Ramos (cell line): ENCODE measurements around the gene AMZ1.

Source experiments
- in situ Hi-C: fragments of 300-500 bp; cut with MboI; formaldehyde crosslinking; loops from one replicate; pipeline ENCODE4 v1.14.3; 2022; ENCODE audit warnings: low sequenced_read_pairs; ENCODE audit not compliant: unreplicated experiment

AMZ1 gene, protein sequence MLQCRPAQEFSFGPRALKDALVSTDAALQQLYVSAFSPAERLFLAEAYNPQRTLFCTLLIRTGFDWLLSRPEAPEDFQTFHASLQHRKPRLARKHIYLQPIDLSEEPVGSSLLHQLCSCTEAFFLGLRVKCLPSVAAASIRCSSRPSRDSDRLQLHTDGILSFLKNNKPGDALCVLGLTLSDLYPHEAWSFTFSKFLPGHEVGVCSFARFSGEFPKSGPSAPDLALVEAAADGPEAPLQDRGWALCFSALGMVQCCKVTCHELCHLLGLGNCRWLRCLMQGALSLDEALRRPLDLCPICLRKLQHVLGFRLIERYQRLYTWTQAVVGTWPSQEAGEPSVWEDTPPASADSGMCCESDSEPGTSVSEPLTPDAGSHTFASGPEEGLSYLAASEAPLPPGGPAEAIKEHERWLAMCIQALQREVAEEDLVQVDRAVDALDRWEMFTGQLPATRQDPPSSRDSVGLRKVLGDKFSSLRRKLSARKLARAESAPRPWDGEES

DNA sequence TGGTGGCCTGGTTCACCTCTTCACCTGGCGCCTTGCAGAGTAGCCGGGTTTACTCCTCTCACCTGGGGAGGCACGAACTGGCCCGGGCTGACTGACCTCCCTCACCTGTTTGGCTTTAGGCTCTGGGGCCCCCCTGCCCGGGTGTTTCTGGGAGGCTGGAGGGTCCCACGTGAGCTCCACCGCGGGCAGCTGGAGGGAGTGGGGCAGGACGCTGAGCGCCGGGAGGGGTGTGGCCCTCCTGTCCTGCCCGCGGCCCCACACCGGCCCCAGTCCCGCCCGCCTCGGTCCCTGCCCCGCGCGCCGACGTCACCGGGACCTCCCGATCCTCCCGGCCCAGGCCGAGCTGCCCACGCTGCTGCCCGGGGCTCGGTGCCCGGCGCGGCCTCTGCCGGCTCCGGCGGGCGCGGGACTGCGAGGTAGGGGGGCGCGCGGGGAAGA lies at the start of gene AMZ1:
TSS of gene AMZ1 (plus strand) at position 322 of the 438 bp plus-strand sequence. CDS start 12,250 bp downstream, outside the sequence.
- in situ Hi-C loops, result loop anchor here (10.0 kb wide), 1 partner anchor 233 kb away; no protein-coding TSS in a partner anchor

DNA sequence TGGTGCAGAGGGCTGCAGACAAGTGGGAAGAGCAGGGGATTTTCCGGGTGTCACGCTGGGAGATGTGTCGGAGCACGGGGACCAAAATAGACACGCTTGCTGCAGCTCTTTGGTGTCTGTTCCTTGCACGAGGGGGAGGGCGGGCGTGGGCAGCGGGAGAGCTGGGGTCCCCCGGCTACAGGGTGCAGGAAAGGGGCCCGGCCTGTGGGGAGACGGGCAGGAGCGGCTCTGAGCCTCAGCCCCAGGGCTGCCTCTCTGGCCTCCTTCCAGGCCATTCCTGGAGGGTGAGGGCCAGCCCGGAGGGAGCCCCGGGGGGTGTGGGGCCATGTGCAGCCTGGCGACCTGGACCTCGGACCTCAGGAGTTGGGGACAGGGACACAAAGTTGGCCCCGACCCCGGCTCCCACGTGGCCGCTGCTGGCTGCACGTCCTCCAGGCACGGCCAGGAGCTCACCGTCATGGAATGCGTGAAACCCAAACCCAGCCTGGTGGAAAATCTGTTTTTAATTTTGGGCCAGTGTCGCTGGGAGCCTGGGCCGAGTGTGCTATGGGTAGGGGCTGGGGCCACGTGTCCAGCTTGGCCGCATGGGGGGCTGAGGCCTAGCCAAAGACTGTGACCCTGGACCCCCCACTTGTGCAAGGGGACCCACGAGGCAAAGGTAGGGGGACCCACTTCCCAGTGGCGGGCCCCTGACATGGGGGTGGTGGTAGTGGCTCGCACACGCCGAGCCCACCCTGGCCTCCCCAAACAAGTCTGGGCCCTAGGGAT lies 49.6 kb upstream of the AMZ1 start:
- in situ Hi-C loops, result no loop called here

DNA sequence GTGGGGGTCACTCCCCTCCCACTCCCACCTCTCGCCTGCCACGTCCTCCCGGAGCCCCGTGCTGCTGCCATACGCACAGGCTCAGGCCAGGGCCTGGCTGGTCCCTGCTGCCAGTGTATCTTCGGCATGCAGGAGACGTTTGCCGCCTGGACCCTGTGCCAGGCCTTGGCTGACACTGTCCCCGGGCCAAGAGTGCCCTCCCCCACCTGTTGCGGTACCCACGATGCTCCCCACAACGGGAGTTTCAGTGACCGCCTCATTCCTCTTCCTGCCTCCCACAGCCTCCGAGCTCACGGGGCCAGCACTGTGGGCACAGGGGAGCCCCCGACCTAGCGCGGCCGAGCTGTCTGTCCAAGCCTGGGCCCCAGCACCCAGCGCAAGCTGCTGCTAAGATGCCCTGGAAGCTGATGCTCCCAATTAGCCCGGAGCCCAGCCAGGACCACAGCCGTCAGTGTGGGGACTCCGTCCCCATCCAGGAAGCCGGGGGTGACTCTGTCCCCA lies 48.8 kb upstream of the AMZ1 start:
- in situ Hi-C loops, result no loop called here

DNA sequence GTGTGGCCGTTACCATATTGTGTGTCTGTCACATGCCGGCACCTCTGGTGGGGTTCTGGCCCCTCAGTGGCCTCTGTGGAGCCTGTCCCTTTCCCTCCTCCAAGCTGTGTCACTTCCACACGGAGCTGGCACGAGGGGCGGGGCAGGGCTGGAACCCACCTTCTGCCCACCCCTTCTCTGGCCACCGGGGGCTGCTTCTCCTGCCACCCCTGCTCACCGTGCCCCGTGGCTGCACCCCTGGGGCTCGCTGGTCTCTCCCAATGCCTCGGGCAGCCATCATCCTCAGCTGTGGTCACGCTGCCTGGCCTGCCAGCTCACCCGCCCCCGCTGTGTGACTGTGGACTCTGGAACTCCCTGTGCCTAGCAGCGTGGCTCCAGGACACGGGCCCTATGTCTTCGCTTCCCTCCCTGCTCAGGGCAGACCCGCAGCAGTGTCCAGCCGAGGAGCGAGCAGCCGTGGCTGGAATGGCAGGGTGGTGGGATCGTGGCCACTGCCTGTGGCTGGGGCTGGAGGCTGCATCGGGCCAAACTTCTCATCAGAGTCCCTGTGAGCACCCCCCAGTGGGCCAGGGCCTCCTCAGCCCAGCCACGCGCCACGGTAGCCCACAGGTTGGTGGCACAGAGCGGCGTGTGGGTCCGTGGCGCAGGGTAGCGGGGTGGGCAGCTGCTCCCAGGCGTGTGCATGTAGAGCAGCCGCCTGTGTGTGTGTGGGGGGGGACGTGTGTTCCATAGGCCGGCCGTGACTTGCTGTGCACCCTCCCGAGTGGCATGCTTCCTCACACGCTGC lies 48.1 kb upstream of the AMZ1 start:
- in situ Hi-C loops, result no loop called here

DNA sequence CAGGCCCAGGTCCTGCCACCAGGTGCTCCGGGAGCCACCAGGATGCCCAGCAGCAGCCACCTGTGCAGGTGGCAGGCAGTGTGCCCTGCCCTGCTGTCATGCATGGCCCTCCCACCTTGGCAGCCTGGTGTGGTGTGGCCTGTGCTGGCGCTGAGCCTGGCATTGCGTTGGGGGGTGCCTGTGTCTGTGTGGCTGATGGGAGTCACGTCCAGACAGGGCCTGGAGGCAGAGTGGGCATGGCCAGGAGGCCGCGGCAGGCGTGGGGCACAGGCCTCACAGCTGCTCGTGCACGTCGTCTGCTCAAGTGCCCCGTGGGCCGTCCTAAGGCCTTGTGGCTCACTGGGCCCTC lies 47.5 kb upstream of the AMZ1 start:
- in situ Hi-C loops, result no loop called here

DNA sequence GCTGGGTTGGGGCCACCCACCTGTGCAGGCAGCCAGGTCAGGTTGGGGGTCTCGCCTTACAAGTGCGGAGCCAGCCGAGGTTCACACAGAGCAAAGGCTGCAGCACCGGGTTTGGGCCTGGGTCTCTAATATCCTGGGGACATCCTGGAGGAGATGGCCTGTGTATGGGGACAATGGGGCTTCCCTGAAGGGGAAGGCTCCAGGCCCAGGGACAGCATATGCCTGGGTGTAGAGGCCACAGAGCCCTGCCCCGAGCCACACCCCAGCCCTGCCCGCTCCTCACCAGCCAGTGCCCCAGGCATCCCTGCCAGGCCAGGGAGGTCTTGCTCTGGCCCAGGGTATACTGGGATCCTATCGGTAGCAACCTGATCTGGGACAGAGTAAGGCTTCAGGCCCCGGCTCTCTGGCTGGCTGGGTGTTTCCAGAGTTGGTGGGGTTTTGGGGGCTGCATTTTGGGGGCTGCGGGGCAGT lies 47.1 kb upstream of the AMZ1 start:
- in situ Hi-C loops, result no loop called here

DNA sequence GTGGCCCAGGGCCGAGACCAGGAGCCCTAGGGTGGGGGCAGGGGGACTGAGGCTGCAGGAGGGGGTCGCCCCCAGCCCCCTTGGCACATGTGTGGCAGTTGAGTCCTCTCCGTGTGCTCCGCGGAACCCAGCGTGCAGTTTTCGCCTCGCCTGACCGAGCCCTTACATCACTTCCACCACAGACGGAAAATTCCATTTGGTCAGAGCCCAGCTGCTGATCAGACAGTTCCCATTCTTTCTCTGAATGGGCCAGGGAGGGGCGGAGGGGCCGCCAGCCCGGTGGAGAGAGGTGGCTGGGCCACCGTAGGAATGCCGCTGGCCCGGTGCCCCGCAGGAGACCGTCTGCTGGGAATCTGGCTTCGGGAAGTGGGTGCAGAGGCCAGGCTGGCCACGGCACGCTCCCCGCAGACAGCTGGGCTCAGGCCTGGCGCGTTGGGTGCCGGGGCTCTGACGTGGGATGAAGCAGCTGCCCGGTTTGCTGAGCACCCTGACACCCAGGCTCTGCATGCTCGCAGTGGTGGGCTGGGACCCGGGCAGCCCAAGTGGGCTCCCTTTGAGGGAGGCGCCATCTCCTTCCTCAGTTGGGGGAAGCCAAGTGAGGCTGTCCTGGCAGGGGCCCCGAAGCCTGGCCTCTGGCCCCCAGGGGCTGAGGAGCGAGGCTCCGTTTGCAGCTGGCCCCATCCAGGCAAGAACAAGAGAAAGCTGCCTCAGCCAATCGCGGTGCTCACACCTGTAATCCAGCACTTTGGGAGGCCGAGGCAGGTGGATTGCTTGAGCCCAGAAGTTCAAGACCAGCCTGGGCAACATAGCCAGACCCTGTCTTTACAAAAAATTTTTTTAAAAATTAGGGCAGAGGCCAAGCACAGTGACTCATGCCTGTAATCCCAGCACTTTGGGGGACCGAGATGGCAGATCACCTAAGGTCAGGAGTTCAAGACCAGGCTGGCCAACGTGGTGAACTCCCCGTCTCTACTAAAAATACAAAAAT lies 46.3 kb upstream of the AMZ1 start:
- in situ Hi-C loops, result no loop called here

DNA sequence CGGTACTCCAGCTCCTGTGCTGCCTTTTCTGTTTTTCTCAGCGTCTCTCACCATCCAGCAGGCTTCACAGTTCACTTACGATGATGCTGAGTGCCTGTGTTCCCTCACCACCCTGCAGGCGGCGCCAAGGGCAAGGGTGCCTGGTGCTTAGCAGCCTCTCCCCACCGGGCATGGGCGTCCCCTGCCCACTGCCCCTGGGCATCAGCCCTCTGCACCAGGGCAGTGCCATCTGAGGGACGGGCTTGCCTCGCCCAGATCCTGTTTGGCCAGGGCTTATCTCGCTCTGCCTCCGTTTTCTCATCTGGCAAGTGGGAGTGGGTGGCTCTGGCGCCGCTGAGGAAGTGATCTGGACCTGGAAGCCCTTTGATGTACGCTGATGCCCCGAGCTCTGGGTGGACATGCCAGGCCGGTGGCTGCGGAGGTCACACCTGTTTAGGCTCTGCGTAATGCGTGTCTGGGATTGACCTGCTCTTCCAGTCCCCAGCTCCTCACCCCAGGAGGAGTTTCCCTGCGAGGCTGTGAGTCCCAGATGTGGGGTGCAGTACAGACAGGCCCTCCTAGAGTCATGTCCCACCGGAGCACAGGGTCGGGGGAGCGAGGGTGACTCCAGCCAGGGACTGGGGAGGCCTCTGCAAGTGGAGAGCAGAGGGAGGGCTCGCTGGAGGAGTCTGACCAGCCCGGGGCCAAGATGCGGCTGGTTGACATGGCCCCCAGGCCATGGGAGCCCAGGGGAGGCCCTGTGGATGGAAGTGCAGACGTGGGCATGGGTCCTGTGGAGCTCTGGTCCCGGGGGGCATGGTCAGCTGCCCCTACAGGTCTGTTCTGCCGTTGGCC lies 44.4 kb upstream of the AMZ1 start:
- in situ Hi-C loops, result no loop called here

DNA sequence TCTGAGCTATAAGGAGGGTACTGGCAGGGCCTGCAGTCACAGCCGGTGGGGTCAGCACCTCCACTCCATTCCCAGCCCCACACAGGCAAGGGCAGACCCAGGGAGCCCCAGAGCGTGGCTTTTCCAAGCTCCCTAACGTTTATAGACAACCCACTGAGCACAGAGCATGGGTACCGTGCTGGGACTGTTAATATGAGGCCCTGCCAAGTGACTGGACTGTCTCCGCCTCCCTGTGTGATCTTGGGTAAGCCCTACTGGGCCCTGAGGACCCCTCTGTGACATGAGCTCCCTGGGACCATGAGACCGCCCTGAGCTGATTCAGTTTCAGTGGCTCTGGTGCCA lies 43.8 kb upstream of the AMZ1 start:
- in situ Hi-C loops, result no loop called here

DNA sequence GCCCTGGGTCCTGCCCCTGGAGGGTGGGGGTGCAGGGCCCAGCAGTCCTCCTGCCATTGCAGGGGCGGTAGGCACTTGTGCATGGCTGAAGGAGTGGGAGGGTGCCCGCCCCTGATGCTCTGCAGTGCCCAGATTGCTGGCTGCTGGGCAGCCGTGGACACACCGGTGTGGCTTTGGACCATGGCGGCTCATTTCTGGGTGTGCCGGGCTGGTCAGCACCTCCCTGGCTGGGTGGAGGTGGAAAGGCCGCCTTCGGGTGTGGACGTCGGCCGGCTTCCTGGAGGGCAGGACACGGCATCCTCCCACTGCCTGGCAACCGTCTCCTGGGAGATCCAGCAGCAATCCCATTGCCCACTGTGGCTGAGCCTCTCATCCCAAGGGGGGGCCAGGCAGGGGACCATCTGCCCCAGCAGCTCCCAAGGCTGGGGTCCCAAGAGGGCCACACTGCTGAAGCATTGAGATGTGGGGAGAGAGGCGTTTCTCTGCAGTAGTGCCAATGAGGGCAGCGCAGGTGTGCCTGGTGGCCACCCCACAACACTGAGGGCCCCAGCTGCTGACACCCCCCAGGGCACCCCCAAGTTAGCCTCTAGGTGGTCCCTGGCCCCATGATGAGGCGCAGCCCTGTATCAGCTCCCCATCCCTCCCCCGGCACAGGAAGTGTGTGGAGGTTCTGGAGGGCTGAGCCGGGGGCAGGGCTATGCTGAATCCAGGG lies 43.3 kb upstream of the AMZ1 start:
- in situ Hi-C loops, result no loop called here

DNA sequence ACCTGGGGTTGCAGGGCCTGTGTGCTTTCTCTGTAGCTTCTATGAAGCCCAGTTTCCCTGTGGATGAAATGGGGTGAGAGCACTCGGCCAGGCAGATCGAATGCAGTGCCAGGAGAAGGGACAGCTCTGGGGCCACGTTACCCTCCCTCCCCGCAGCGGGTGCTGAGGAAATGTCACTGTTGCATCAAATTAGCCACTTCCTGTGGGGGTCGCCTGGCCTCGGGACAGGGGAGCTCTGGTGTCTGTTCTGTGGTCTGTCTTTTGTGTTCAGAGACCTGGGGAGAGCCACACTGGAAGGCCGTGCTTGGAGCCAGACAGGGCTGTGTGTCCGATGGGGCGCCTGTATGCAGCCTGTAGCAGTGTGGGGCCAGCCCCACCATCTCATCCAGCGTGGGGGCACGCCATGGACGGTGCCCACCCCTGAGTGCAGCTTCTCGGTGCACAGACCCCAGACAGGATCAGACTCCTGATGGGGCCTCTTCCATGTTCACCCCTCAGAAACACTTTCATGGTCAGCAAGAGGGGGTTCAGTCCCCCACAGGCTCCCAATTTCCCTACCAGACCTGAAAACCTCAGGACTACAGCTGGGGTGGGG lies 42.6 kb upstream of the AMZ1 start:
- in situ Hi-C loops, result no loop called here

DNA sequence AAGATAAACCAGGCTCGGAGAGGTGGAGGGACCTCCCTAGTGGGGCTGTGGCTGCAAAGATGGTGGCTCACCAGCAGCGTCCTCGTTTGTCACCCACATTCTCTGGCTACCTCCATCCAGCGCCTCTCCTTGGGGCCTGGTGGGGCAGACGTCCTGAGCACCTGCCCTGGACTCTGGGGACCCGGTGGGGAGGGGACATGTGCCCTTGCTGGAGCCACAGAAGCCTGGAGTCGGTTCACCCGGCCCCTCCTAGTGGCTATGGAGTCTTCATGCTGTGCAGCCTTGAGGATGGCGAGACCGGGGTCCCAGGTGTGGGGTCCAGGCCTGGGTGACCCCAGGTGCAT lies 41.7 kb upstream of the AMZ1 start:
- in situ Hi-C loops, result no loop called here

DNA sequence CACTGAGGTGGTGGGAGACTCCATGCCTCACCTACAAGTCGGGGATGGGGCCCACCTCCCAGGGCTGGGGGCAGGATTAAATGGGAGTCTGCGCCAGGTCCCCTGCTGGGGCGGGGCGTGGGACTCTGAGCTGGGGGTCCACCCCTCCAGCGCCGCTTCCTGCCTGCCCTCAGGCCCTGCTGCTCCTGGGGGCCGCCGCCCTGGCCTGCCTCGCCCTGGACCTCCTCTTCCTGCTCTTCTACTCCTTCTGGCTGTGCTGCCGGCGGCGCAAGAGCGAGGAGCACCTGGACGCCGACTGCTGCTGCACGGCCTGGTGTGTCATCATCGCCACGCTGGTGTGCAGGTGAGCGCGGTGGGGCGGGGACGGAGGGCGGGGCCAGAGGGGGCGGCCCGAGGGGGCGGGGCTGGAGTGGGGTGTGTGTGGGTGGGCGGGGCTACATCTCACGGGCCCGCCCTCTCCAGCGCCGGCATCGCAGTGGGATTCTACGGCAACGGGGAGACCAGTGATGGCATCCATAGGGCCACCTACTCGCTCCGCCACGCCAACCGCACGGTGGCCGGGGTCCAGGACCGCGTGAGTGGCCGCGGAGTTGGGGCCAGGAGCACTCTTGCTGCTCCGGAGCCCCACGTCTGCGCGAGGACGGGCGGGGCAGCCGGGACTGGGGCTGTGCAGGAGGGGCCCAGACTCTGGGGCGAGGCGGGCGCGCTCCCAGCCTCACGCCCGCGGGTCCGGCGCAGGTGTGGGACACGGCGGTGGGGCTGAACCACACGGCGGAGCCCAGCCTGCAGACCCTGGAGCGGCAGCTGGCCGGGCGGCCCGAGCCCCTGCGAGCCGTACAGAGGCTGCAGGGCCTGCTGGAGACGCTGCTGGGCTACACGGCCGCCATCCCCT lies 41.1 kb upstream of the AMZ1 start:
- in situ Hi-C loops, result no loop called here

DNA sequence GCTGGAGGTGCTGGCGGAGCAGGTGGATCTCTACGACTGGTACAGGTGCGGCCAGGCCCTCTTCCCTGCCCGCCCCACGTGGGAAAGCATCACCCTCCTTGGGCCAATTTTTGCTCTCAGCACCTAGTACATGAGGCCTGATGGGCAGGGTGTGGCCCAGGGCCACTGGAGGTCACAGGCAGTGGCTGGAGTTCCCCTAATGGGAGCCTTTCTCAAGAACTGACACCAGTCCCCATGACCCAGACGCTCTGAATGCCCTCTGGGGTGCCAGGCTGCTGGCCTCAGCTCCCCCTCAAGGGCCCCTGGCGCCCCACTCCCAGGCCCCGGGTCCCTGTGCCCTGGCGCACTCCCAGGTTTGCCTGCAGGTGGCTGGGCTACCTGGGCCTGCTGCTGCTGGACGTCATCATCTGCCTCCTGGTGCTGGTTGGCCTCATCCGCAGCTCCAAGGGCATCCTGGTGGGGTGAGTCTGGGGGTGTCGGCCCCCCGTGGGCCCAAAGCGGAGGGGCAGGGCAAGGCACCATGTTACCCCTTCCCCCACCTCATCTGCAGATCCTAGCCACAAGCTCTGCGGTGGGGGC lies 40.3 kb upstream of the AMZ1 start:
- in situ Hi-C loops, result no loop called here

DNA sequence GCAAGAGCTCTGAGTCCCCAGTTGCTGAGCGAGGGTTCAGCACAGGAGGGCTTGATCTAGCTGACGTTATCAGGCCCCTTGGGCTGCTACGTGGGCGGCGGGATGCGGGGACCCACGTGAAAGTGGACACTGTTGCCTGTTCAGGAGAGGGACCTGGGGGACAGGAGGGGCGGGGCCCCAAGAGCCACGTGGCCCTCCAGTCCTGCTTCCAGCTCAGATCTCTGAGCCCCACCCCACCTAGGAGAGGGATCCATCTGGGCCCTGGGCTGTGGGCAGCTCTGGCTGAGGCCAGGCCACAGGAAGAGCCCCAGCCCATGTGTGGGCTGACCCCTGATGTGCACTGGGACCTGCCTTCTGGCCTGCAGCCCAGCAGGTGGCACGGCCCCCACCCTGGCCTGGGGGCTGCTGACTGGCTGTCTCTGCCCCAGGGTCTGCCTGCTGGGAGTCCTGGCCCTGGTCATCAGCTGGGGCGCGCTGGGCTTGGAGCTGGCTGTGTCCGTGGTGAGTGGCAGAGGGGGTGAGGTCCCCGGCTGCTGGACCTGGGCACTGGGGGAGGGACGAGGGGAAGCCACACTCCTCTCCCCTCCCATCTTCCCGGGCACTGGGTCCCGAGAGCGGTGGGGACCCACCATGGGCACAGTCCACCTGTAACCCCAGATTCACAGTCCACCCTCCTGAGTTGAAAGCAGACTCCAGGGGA lies 38.7 kb upstream of the AMZ1 start:
- in situ Hi-C loops, result no loop called here

DNA sequence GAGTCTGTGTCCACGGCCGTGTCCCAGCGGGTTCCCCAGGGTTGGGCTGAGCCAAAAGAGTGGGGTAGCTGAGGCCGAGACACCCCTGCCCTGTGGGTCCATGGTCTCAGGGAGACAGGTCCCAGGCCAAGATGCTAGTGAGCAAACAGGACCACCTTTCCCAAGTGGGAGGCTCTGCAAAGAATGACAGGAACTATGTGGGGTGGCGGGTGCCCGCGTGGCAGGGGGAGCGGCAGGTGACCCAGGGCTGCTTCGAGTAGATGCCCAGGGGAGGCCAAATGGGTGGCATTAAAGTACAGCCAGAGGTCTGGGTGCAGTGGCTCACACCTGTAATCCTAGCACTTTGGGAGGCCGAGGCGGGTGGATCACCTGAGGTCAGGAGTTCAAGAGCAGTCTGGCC lies 38.0 kb upstream of the AMZ1 start:
- in situ Hi-C loops, result no loop called here
